IPS-18a (cell line): ENCODE measurements around the gene TP53BP2.

Experiments used
- H3K27ac ChIP-seq: one replicate; pipeline ENCODE4 v1.5.1; 2013; ENCODE audit warnings: low read length
- H3K27me3 ChIP-seq: one replicate; pipeline ENCODE4 v1.6.1; 2013; ENCODE audit warnings: mild to moderate bottlenecking, low read length; ENCODE audit not compliant: control insufficient read depth, insufficient read depth
- H3K36me3 ChIP-seq: one replicate; pipeline ENCODE4 v1.6.1; 2013; ENCODE audit warnings: low read depth, low read length; ENCODE audit not compliant: control insufficient read depth
- H3K4me1 ChIP-seq: one replicate; pipeline ENCODE4 v1.6.1; 2013; ENCODE audit warnings: low read depth, low read length; ENCODE audit not compliant: control insufficient read depth
- H3K4me3 ChIP-seq: one replicate; pipeline ENCODE4 v1.5.1; 2013; ENCODE audit warnings: low read length
- H3K9ac ChIP-seq: one replicate; pipeline ENCODE4 v1.6.1; 2013; ENCODE audit warnings: mild to moderate bottlenecking, low read length, moderate library complexity
- H3K9me3 ChIP-seq: one replicate; pipeline ENCODE4 v1.6.1; 2013; ENCODE audit warnings: low read depth, low read length; ENCODE audit not compliant: control insufficient read depth

TP53BP2 gene

GRCh38 chr1:223837687-223838086, 8.1 kb downstream of the TP53BP2 start:
- H3K4me1 ChIP-seq: peaks cover 26% of the 10 kb centered on the region
- no peak overlapping the region for H3K27ac ChIP-seq
- no peaks in the 10 kb centered on the region for H3K36me3 ChIP-seq
- H3K9ac ChIP-seq: no peak overlapping the region
- H3K9me3 ChIP-seq: no peaks in the 10 kb centered on the region
- no peaks in the 10 kb centered on the region for H3K27me3 ChIP-seq
- H3K4me3 ChIP-seq: no peak overlapping the region

DNA sequence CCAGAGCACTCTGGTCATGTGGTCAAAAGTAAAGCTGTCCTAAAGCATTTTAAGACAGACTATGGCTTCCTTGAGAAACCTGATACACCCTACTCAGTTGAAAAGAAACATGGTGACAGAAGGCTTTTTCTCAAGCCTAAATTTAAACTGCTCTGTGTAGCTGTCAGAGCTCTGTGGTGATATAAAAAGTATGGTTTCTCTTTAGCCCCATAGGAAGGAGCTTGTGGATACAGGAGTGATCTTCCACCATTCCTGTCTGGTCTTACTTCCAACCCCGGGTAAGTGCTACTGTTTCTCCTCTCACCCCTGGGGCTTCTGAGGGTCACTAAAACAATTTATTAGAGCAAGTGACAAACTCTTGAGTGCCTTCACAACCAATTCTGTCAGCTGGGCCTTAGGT, 8.5 kb downstream of the TP53BP2 start:
- Histone ChIP-seq H3K36me3 (no peaks in the 10 kb centered on the region), H3K27me3 (no peaks in the 10 kb centered on the region), H3K27ac (no peak overlapping the region), H3K4me1 (peaks cover 28% of the 10 kb centered on the region), H3K9ac (no peak overlapping the region), H3K9me3 (no peaks in the 10 kb centered on the region), H3K4me3 (no peak overlapping the region)

DNA sequence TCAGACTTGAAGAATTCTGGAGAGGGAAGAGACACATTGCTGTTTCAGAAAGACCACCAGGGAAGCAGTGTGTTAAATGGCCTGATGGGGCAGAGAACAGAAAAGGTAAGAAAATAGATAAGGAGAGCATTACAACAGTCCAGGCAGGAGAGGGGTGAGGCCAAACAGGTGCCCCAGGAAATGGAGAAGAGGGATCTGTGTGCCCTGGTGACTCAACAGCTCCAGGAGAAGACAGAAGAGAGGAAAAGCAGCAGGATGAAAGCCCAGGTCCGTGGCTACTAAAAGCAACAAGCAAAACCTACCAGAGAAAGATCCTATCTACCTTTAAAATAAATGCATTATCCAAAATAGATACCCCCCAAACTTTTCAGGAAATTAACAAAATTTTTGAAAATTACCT, 9.2 kb downstream of the TP53BP2 start:
- no peaks in the 10 kb centered on the region for H3K27me3 ChIP-seq
- no peak overlapping the region for H3K4me3 ChIP-seq
- peaks cover 28% of the 10 kb centered on the region for H3K4me1 ChIP-seq
- no peak overlapping the region for H3K9ac ChIP-seq
- H3K9me3 ChIP-seq: no peaks in the 10 kb centered on the region
- H3K27ac ChIP-seq: no peak overlapping the region
- no peaks in the 10 kb centered on the region for H3K36me3 ChIP-seq

GRCh38 chr1:223835754-223836153, 10.0 kb downstream of the TP53BP2 start:
- Histone ChIP-seq H3K27me3 (no peaks in the 10 kb centered on the region), H3K9ac (no peak overlapping the region), H3K4me3 (no peak overlapping the region), H3K36me3 (no peaks in the 10 kb centered on the region), H3K4me1 (peaks cover 28% of the 10 kb centered on the region), H3K27ac (no peak overlapping the region), H3K9me3 (no peaks in the 10 kb centered on the region)

DNA sequence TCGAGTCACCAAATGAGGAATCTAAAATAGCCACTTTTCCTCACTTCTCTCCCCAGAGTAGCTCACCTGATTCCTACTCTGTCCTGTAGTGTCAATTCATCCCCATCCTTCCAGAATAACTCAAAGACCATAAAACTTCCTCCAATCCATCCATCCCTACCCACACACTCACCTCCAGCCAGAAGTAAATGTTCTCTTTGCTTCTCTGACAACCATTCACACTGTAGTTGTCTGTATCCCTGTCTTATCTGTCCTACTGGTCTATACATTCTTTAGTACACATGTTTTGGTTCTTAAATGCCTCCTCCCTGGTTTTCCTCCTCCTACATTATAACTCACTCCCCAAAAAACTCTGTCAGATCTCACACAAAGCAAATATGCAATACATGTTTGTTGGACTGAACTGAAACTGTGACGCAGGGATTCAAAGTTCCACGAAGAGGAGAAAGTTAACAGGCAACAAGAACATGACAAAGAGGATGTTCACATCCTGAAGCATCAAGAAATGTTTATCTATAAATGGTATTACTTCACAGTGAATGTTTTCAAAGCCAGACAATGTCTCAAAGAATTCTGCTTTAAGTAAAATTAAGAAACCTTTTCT, 11.0 kb downstream of the TP53BP2 start:
- Histone ChIP-seq H3K4me1 (peaks cover 24% of the 10 kb centered on the region), H3K4me3 (no peak overlapping the region), H3K9ac (no peak overlapping the region), H3K9me3 (no peaks in the 10 kb centered on the region), H3K27ac (no peak overlapping the region), H3K27me3 (no peaks in the 10 kb centered on the region), H3K36me3 (no peaks in the 10 kb centered on the region)

GRCh38 chr1:223833948-223834347, 11.8 kb downstream of the TP53BP2 start:
- H3K9me3 ChIP-seq: no peaks in the 10 kb centered on the region
- peaks cover 21% of the 10 kb centered on the region for H3K4me1 ChIP-seq
- no peak overlapping the region for H3K27ac ChIP-seq
- H3K36me3 ChIP-seq: no peaks in the 10 kb centered on the region
- H3K27me3 ChIP-seq: no peaks in the 10 kb centered on the region
- H3K4me3 ChIP-seq: no peak overlapping the region
- H3K9ac ChIP-seq: no peak overlapping the region

DNA sequence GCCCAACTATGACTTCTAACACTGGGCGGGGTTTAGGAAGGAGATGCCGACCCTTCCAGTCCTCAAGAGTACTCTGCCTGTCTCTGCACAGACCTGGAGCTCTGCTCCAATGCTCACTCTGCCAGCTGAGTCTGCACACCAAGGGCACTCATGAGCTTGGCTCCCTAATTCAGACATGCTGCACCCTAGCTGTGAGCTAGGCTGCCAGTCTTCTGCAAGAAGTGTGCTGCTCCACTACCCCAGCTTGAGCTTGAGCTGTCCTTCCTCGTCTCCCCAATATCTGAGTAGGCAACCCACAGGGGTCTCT, 13.2 kb downstream of the TP53BP2 start:
- no peaks in the 10 kb centered on the region for H3K27me3 ChIP-seq
- H3K9ac ChIP-seq: no peak overlapping the region
- H3K9me3 ChIP-seq: no peaks in the 10 kb centered on the region
- no peak overlapping the region for H3K4me3 ChIP-seq
- H3K4me1 ChIP-seq: peaks cover 9% of the 10 kb centered on the region
- H3K27ac ChIP-seq: no peak overlapping the region
- H3K36me3 ChIP-seq: no peaks in the 10 kb centered on the region

DNA sequence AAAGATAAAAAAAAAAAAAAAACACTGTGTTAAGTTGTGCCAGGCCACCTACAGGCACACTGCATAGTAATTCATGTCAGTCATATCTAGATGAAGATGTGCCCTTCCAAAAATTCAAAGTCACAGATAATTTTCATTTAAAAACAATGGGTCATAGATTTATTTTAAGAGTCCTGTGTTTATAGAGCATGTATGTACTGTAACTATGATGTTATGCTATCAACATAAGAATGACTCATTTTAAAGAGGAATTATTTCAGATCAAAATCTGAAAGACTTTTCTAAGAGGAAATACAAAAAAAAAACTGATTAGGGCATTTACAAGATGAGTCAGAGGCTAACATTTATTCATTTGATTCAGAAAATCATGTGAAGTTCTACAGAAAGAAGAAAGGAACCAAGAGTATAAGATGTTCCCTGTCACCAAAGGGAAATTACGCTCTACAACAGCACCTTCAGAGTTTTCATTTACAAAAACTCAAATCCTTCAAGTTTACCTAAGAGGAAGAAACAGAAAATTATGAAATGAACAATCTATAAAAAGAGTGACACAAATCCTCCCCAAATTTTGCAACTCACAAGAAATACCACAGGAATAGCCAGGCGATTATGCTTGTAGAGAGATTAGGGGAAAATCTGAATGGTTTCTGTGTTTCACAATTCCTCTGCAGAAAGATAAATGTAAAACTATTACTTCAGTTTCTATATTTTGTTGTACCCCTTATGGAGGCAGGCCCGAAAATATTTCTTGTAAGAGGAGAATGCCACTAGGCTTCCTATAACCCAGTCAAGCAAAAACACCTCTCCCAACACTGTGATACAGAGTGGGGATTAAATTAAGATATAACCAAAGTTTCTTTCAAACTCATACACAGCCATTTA, 13.8 kb downstream of the TP53BP2 start:
- no peaks in the 10 kb centered on the region for H3K27me3 ChIP-seq
- H3K4me1 ChIP-seq: peaks cover 6% of the 10 kb centered on the region
- H3K9ac ChIP-seq: no peak overlapping the region
- H3K36me3 ChIP-seq: no peaks in the 10 kb centered on the region
- no peak overlapping the region for H3K27ac ChIP-seq
- H3K9me3 ChIP-seq: no peaks in the 10 kb centered on the region
- H3K4me3 ChIP-seq: no peak overlapping the region

DNA sequence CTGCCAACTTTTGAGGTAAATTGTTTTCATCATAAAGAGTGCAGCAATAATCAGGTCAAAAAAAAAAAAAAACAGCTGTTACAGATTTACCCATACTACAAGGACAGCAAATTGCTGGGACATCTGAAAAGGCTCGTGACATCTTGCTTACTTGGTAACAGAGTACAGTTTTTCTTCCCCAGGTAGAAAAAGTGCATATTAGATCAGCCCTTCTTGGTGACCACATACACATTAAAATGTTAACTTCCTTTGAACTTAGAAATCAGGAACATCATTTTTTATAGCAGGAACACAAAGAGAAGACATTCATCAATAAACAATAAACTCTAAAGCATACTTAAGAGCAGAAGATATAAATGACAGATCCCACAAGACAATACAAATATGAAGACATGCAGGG, 16.1 kb downstream of the TP53BP2 start:
- no peaks in the 10 kb centered on the region for H3K36me3 ChIP-seq
- no peak overlapping the region for H3K27ac ChIP-seq
- H3K4me1 ChIP-seq: peaks cover 9% of the 10 kb centered on the region
- no peaks in the 10 kb centered on the region for H3K9me3 ChIP-seq
- H3K27me3 ChIP-seq: no peaks in the 10 kb centered on the region
- H3K4me3 ChIP-seq: no peak overlapping the region
- no peak overlapping the region for H3K9ac ChIP-seq

DNA sequence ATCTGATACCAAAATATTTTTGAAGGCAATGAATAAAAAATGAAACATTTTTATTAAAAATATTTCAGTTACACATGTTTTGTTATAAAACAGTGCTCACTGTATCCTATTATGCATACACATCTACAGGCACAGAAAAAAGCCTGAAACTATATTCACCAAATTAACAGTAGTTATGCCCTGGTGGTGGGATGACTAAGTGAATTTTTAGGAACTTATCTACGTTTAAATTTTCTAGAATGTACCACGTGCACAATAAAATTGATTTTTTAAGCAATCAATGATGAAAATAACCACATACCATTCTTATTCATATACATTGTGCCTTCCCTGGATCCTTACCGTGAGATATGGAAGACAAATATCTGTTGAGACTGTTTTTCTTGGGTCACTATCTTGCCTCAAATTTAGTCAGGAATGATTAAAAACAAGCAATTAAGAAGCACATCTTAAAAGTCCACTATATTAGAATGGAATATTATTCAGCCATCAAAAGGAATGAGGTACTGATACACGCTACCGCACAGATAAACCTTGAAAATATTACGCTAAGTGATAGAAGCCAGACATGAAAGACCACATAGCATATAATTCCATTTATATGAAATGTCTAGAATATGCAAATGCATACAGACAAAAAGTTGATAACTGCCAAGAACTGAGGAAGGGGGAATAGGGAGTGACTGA, 17.4 kb downstream of the TP53BP2 start:
- Histone ChIP-seq H3K36me3 (no peaks in the 10 kb centered on the region), H3K27me3 (no peaks in the 10 kb centered on the region), H3K4me1 (peaks cover 9% of the 10 kb centered on the region), H3K9me3 (no peaks in the 10 kb centered on the region), H3K4me3 (no peak overlapping the region), H3K27ac (no peak overlapping the region), H3K9ac (no peak overlapping the region)

GRCh38 chr1:223827193-223827663, 18.5 kb downstream of the TP53BP2 start:
- Histone ChIP-seq H3K9me3 (no peaks in the 10 kb centered on the region), H3K4me3 (no peak overlapping the region), H3K9ac (no peak overlapping the region), H3K27me3 (no peaks in the 10 kb centered on the region), H3K4me1 (peaks cover 13% of the 10 kb centered on the region), H3K36me3 (no peaks in the 10 kb centered on the region), H3K27ac (no peak overlapping the region)
